H1 (cell line): ENCODE data around the gene RCBTB1.

Experiments
- CHD1 ChIP-seq: IDR thresholded peaks from 2 replicates; pipeline ENCODE4 v1.6.1; 2012; ENCODE audit warnings: low read depth, low read length, improper control_type of control experiment
- GTF2F1 ChIP-seq: IDR thresholded peaks from 2 replicates; pipeline ENCODE4 v1.6.1; 2012; ENCODE audit warnings: low read depth, low read length, improper control_type of control experiment, borderline replicate concordance
- NRF1 ChIP-seq: IDR thresholded peaks from 2 replicates; pipeline ENCODE4 v1.6.1; 2011; ENCODE audit warnings: mild to moderate bottlenecking, low read depth, low read length, improper control_type of control experiment
- POLR2A ChIP-seq, 2 experiments: IDR thresholded peaks; 1 replicate in 1 of 2; 2 replicates in 1 of 2; pipeline ENCODE4 v1.6.1; 2011; ENCODE audit warnings: low read depth in 2 of 2, low read length in 2 of 2, mild to moderate bottlenecking in 2 of 2; ENCODE audit errors: control extremely low read depth in 1 of 2
- POLR2AphosphoS5 ChIP-seq: IDR thresholded peaks from 2 replicates; pipeline ENCODE4 v1.6.1; 2011; ENCODE audit warnings: low read depth, low read length
- SIX5 ChIP-seq: IDR thresholded peaks from 2 replicates; pipeline ENCODE4 v1.6.1; 2011; ENCODE audit warnings: mild to moderate bottlenecking, low read depth, low read length
- SP1 ChIP-seq: IDR thresholded peaks from 2 replicates; pipeline ENCODE4 v1.6.1; 2011; ENCODE audit warnings: low read depth, low read length
- TAF1 ChIP-seq: IDR thresholded peaks from 2 replicates; pipeline ENCODE4 v1.6.1; 2011; ENCODE audit warnings: mild to moderate bottlenecking, low read depth, low read length
- TF ChIP-seq, protein P1 (sequence below): IDR thresholded peaks from 2 replicates; pipeline ENCODE4 v1.6.1; 2012; ENCODE audit warnings: inconsistent platforms
- TF ChIP-seq, protein P2 (sequence below), 3 experiments: IDR thresholded peaks; 1 replicate in 2 of 3; 2 replicates in 1 of 3; pipeline versions ENCODE4 v1.5.1 to v1.6.1; 2011; ENCODE audit warnings: low read length in 3 of 3, mild to moderate bottlenecking in 3 of 3, inconsistent platforms in 2 of 3, low read depth in 1 of 3, moderate library complexity in 1 of 3; ENCODE audit not compliant: insufficient read depth in 1 of 3; ENCODE audit errors: control extremely low read depth in 1 of 3
- TF ChIP-seq, protein P3 (sequence below): IDR thresholded peaks from 2 replicates; pipeline ENCODE4 v1.6.1; 2012; ENCODE audit warnings: inconsistent platforms
- TF ChIP-seq, protein P4 (sequence below): IDR thresholded peaks from 2 replicates; pipeline ENCODE4 v1.6.1; 2011; ENCODE audit warnings: low read length, improper control_type of control experiment

DNA sequence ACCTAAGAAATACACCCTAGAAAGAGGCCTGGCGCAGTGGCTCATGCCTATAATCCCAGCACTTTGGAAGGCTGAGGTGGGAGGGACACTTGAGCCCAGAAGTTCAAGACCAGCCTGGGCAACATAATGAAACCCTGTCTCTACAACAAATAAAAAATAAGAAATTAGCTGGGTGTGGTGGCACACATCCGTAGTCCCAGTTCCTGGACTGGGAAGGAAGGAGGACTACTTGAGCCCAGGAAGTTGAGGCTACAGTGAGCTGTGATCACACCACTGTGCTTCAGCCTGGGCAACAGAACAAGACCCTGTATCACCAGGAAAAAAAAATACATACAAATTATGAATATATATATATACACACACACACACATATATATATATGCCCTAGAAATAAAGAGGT lies 47.0 kb downstream of the RCBTB1 start:
- TF ChIP-seq, protein P1, sequence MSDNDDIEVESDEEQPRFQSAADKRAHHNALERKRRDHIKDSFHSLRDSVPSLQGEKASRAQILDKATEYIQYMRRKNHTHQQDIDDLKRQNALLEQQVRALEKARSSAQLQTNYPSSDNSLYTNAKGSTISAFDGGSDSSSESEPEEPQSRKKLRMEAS, result no peak
- TF ChIP-seq TAF1, result no peak
- no peak for TF ChIP-seq CHD1
- TF ChIP-seq SIX5, result no peak
- TF ChIP-seq POLR2A (IDR thresholded peaks at IDR 0.05; ENCODE audit: control extremely low read depth in 1 of 2, low read depth in 2 of 2, low read length in 2 of 2), result no peak
- TF ChIP-seq NRF1, result no peak
- TF ChIP-seq, protein P2, sequence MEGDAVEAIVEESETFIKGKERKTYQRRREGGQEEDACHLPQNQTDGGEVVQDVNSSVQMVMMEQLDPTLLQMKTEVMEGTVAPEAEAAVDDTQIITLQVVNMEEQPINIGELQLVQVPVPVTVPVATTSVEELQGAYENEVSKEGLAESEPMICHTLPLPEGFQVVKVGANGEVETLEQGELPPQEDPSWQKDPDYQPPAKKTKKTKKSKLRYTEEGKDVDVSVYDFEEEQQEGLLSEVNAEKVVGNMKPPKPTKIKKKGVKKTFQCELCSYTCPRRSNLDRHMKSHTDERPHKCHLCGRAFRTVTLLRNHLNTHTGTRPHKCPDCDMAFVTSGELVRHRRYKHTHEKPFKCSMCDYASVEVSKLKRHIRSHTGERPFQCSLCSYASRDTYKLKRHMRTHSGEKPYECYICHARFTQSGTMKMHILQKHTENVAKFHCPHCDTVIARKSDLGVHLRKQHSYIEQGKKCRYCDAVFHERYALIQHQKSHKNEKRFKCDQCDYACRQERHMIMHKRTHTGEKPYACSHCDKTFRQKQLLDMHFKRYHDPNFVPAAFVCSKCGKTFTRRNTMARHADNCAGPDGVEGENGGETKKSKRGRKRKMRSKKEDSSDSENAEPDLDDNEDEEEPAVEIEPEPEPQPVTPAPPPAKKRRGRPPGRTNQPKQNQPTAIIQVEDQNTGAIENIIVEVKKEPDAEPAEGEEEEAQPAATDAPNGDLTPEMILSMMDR (IDR thresholded peaks at IDR 0.05; ENCODE audit: control extremely low read depth in 1 of 3, insufficient read depth in 1 of 3, low read depth in 1 of 3, low read length in 3 of 3), result no peak
- no peak for TF ChIP-seq POLR2AphosphoS5
- TF ChIP-seq, protein P3, sequence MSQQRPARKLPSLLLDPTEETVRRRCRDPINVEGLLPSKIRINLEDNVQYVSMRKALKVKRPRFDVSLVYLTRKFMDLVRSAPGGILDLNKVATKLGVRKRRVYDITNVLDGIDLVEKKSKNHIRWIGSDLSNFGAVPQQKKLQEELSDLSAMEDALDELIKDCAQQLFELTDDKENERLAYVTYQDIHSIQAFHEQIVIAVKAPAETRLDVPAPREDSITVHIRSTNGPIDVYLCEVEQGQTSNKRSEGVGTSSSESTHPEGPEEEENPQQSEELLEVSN, result no peak
- TF ChIP-seq GTF2F1, result no peak
- TF ChIP-seq SP1, result no peak
- TF ChIP-seq, protein P4, sequence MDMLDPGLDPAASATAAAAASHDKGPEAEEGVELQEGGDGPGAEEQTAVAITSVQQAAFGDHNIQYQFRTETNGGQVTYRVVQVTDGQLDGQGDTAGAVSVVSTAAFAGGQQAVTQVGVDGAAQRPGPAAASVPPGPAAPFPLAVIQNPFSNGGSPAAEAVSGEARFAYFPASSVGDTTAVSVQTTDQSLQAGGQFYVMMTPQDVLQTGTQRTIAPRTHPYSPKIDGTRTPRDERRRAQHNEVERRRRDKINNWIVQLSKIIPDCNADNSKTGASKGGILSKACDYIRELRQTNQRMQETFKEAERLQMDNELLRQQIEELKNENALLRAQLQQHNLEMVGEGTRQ, result no peak
